DMS114 treated with DMSO at 0.1 percent for 48 hours (cell line): ENCODE data around the gene ZNF679.
A peak's percentile ranks its signal among the peaks of the same experiment; 100 is the strongest.
"Not testable (repeated sequence)": the region's sequence is repeated elsewhere in the genome, so short reads cannot be mapped to it uniquely, and the experiment has no call there.

ENCODE experiments used
- DNase-seq: peaks from one replicate; lab custom pipeline; 2025; ENCODE audit not compliant: unreplicated experiment; lab: John Stamatoyannopoulos, UW

Gene ZNF679

GRCh38 chr7:64310426-64310825 is 82.2 kb downstream of the ZNF679 start:
- no peak for DNase-seq

- no peak for DNase-seq
These were observed 84.6 kb downstream of the ZNF679 start for GRCh38 chr7:64312826-64313225.

GRCh38 chr7:64313740-64314491 is 85.6 kb downstream of the ZNF679 start, which contains the start of gene ZNF736:
Gene ZNF736, plus strand, starts transcription at chr7:64313961. Its CDS starts 190 bp downstream, at chr7:64314151.
- DNase-seq: peak; percentile 90

GRCh38 chr7:64314566-64314965 is 86.3 kb downstream of the ZNF679 start:
- DNase-seq: no peak

GRCh38 chr7:64316031-64316742 is 87.9 kb downstream of the ZNF679 start:
- DNase-seq: not testable (repeated sequence)
